ENCODE data around the gene RELN.

RELN gene

GRCh38 chr7:104029765-104030164, 40.3 kb upstream of the RELN start:
- no peak overlapping the region for H3K4me2 ChIP-seq (ENCODE audit: low read length)
- H3K36me3 ChIP-seq (ENCODE audit: insufficient read depth, low read length) = no peaks in the 10 kb centered on the region
- H3K4me1 ChIP-seq (ENCODE audit: insufficient read depth, low read length, severe bottlenecking) = no peaks in the 10 kb centered on the region
- peaks cover 2% of the 10 kb centered on the region; the same call in 1 of the 2 replicates for H3K9me3 ChIP-seq (ENCODE audit: low read length)
- H3K27me3 ChIP-seq (ENCODE audit: insufficient read depth, low read length) = no peaks in the 10 kb centered on the region
- H4K20me1 ChIP-seq (ENCODE audit: insufficient read depth, low read length) = no peaks in the 10 kb centered on the region
- no peak overlapping the region for H3K9ac ChIP-seq (ENCODE audit: low read length)
- no peak for TF ChIP-seq CTCF (IDR thresholded peaks at IDR 0.05; ENCODE audit: low read length)
- TF ChIP-seq EZH2 (IDR thresholded peaks at IDR 0.05; ENCODE audit: borderline replicate concordance, low read length) = no peak
- H3K79me2 ChIP-seq (ENCODE audit: insufficient read depth, low read length) = no peaks in the 10 kb centered on the region
- no peak overlapping the region for H2AFZ ChIP-seq (ENCODE audit: low read length)
- no peaks in the 10 kb centered on the region for H3F3A ChIP-seq (ENCODE audit: insufficient read depth, low read length)
- H3K4me3 ChIP-seq (ENCODE audit: low read depth, low read length, poor library complexity, severe bottlenecking) = no peak overlapping the region
- H3K27ac ChIP-seq (ENCODE audit: low read depth, low read length, poor library complexity, severe bottlenecking) = no peak overlapping the region
- no peaks in the 10 kb centered on the region for H3K9me2 ChIP-seq (ENCODE audit: low read depth, low read length)

GRCh38 chr7:104024632-104025031, 35.2 kb upstream of the RELN start:
- no peaks in the 10 kb centered on the region for H3K9me2 ChIP-seq (ENCODE audit: low read depth, low read length)
- no peaks in the 10 kb centered on the region for H3K4me1 ChIP-seq (ENCODE audit: insufficient read depth, low read length, severe bottlenecking)
- no peak overlapping the region for H2AFZ ChIP-seq (ENCODE audit: low read length)
- H4K20me1 ChIP-seq (ENCODE audit: insufficient read depth, low read length) = no peaks in the 10 kb centered on the region
- no peak overlapping the region for H3K27ac ChIP-seq (ENCODE audit: low read depth, low read length, poor library complexity, severe bottlenecking)
- no peaks in the 10 kb centered on the region for H3K27me3 ChIP-seq (ENCODE audit: insufficient read depth, low read length)
- H3K9me3 ChIP-seq (ENCODE audit: low read length) = no peaks in the 10 kb centered on the region
- no peak overlapping the region for H3K4me3 ChIP-seq (ENCODE audit: low read depth, low read length, poor library complexity, severe bottlenecking)
- TF ChIP-seq CTCF (IDR thresholded peaks at IDR 0.05; ENCODE audit: low read length) (no peak), EZH2 (IDR thresholded peaks at IDR 0.05; ENCODE audit: borderline replicate concordance, low read length) (no peak)
- H3K4me2 ChIP-seq (ENCODE audit: low read length) = no peak overlapping the region
- no peaks in the 10 kb centered on the region for H3K36me3 ChIP-seq (ENCODE audit: insufficient read depth, low read length)
- no peaks in the 10 kb centered on the region for H3F3A ChIP-seq (ENCODE audit: insufficient read depth, low read length)
- no peak overlapping the region for H3K9ac ChIP-seq (ENCODE audit: low read length)
- H3K79me2 ChIP-seq (ENCODE audit: insufficient read depth, low read length) = no peaks in the 10 kb centered on the region

GRCh38 chr7:104023100-104023499, 33.6 kb upstream of the RELN start:
- no peaks in the 10 kb centered on the region for H4K20me1 ChIP-seq (ENCODE audit: insufficient read depth, low read length)
- H3K4me3 ChIP-seq (ENCODE audit: low read depth, low read length, poor library complexity, severe bottlenecking) = no peak overlapping the region
- H3K27me3 ChIP-seq (ENCODE audit: insufficient read depth, low read length) = no peaks in the 10 kb centered on the region
- H3F3A ChIP-seq (ENCODE audit: insufficient read depth, low read length) = no peaks in the 10 kb centered on the region
- no peak overlapping the region for H2AFZ ChIP-seq (ENCODE audit: low read length)
- H3K4me1 ChIP-seq (ENCODE audit: insufficient read depth, low read length, severe bottlenecking) = no peaks in the 10 kb centered on the region
- H3K36me3 ChIP-seq (ENCODE audit: insufficient read depth, low read length) = no peaks in the 10 kb centered on the region
- no peaks in the 10 kb centered on the region for H3K9me3 ChIP-seq (ENCODE audit: low read length)
- no peaks in the 10 kb centered on the region for H3K9me2 ChIP-seq (ENCODE audit: low read depth, low read length)
- no peak for TF ChIP-seq EZH2 (IDR thresholded peaks at IDR 0.05; ENCODE audit: borderline replicate concordance, low read length)
- TF ChIP-seq CTCF (IDR thresholded peaks at IDR 0.05; ENCODE audit: low read length) = no peak
- no peak overlapping the region for H3K9ac ChIP-seq (ENCODE audit: low read length)
- no peak overlapping the region for H3K27ac ChIP-seq (ENCODE audit: low read depth, low read length, poor library complexity, severe bottlenecking)
- H3K4me2 ChIP-seq (ENCODE audit: low read length) = no peak overlapping the region
- no peaks in the 10 kb centered on the region for H3K79me2 ChIP-seq (ENCODE audit: insufficient read depth, low read length)

Data from OCI-LY1 (cell line).